HG03097 (cell line): ENCODE results near the gene S100A7.
"Not testable (repeated sequence)": the region's sequence is repeated elsewhere in the genome, so short reads cannot be mapped to it uniquely, and the experiment has no call there.

Experiments used
- ATAC-seq: cut with Tn5 transposase; IDR thresholded peaks from one replicate; pipeline ENCODE4 v1.9.1; 2021; ENCODE audit not compliant: unreplicated experiment, low FRiP score

S100A7 gene

GRCh38 chr1:153431928-153432327 is 28.5 kb downstream of the S100A7 start:
- no peak for ATAC-seq

GRCh38 chr1:153431427-153431826 is 29.0 kb downstream of the S100A7 start:
- ATAC-seq: no peak

GRCh38 chr1:153431002-153431401 is 29.4 kb downstream of the S100A7 start:
- no peak for ATAC-seq

- no peak for ATAC-seq
Observed at GRCh38 chr1:153430561-153430960, 29.9 kb downstream of the S100A7 start.

- no peak for ATAC-seq
Observed at GRCh38 chr1:153430166-153430553, 30.3 kb downstream of the S100A7 start.

- ATAC-seq: no peak
Observed at GRCh38 chr1:153429266-153430165, 30.9 kb downstream of the S100A7 start.

- ATAC-seq: no peak
Observed at GRCh38 chr1:153428791-153429190, 31.7 kb downstream of the S100A7 start.

GRCh38 chr1:153428073-153428638 is 32.3 kb downstream of the S100A7 start:
- ATAC-seq: no peak

- no peak for ATAC-seq
Observed at GRCh38 chr1:153426809-153427208, 33.6 kb downstream of the S100A7 start.

GRCh38 chr1:153422450-153423068 is 37.9 kb downstream of the S100A7 start:
- no peak for ATAC-seq

GRCh38 chr1:153420306-153420705 is 40.1 kb downstream of the S100A7 start:
- ATAC-seq: no peak

- not testable (repeated sequence) for ATAC-seq
Observed at GRCh38 chr1:153419436-153419793, 41.0 kb downstream of the S100A7 start.

GRCh38 chr1:153418758-153419435 is 41.6 kb downstream of the S100A7 start:
- not testable (repeated sequence) for ATAC-seq

GRCh38 chr1:153417136-153417888 is 43.1 kb downstream of the S100A7 start:
- no peak for ATAC-seq

- no peak for ATAC-seq
Observed at GRCh38 chr1:153415850-153416570, 44.4 kb downstream of the S100A7 start, which contains the start of gene S100A7A. S100A7A (plus strand) TSS chr1:153416520; CDS start chr1:153418083, 1,563 bp downstream.

- ATAC-seq: not testable (repeated sequence)
Observed at GRCh38 chr1:153413961-153414360, 46.5 kb downstream of the S100A7 start.
